BE2C (cell line): ENCODE data around the gene ODAD3. TPM values are rescaled to one million over a fixed set of nuclear protein-coding genes. Genes with fewer than 3 reads are reported as not detected.

Source experiments
- DNase-seq: peaks from one replicate; pipeline ENCODE4 v3.0.0-alpha.2; 2020
- H3K27me3 ChIP-seq: fragments of 250-450 bp; sonication (Bioruptor Pico); 2 replicates; pipeline ENCODE4 v1.5.1; 2020; ENCODE audit warnings: mild to moderate bottlenecking
- H3K36me3 ChIP-seq: fragments of 250-450 bp; sonication (Bioruptor Pico); 2 replicates; pipeline ENCODE4 v1.5.1; 2020; ENCODE audit warnings: mild to moderate bottlenecking
- H3K4me1 ChIP-seq: fragments of 250-450 bp; sonication (Bioruptor Pico); 2 replicates; pipeline ENCODE4 v1.5.1; 2020
- H3K4me3 ChIP-seq: 2 replicates; pipeline ENCODE4 v1.5.1; 2011; ENCODE audit warnings: low read depth, low read length
- H3K9me3 ChIP-seq: fragments of 250-450 bp; sonication (Bioruptor Pico); 2 replicates; pipeline ENCODE4 v1.5.1; 2020
- CTCF ChIP-seq: IDR thresholded peaks from 2 replicates; pipeline ENCODE4 v1.5.1; 2012; ENCODE audit warnings: mild to moderate bottlenecking, low read depth, low read length
- polyA plus RNA-seq: library from polyadenylated mRNA; unstranded; fragments of >200 nt; gene quantifications from one replicate; pipeline ENCODE4 v1.2.1, GENCODE V29; 2012; ENCODE audit warnings: low read depth, missing spikeins; ENCODE audit not compliant: insufficient read length, insufficient read depth

Gene ODAD3
- polyA plus RNA-seq = 2.0 TPM

GRCh38 chr19:11435057-11435832 is at the start of gene ODAD3, which contains the start of gene PRKCSH:
Gene ODAD3 (minus strand): TSS chr19:11435121. CDS start chr19:11435016, 105 bp downstream.
Gene PRKCSH (plus strand): TSS chr19:11435635. CDS start chr19:11436118, 483 bp downstream.
- H3K4me1 ChIP-seq = no peaks in the 10 kb centered on the region
- no peaks in the 10 kb centered on the region for H3K27me3 ChIP-seq
- no peaks in the 10 kb centered on the region for H3K9me3 ChIP-seq
- peak; percentile 82 for TF ChIP-seq CTCF
- peak; percentile 99 for DNase-seq
- H3K4me3 ChIP-seq = peak within 1 kb of the TSS; percentile 98
- H3K36me3 ChIP-seq = peaks cover 19% of the 10 kb centered on the region

- no peaks in the 10 kb centered on the region for H3K9me3 ChIP-seq
- no peak for DNase-seq
- H3K36me3 ChIP-seq = peaks cover 6% of the 10 kb centered on the region; the same call in 1 of the 2 replicates
- peaks cover 3% of the 10 kb centered on the region for H3K4me1 ChIP-seq
- H3K4me3 ChIP-seq = no peak overlapping the region
- H3K27me3 ChIP-seq = peaks cover 9% of the 10 kb centered on the region
- no peak for TF ChIP-seq CTCF
Measured at GRCh38 chr19:11483366-11484111, 48.6 kb upstream of the ODAD3 start.

- Histone ChIP-seq H3K9me3 (no peaks in the 10 kb centered on the region), H3K36me3 (peaks cover 6% of the 10 kb centered on the region; the same call in 1 of the 2 replicates), H3K4me3 (peak overlapping the region; percentile 43), H3K4me1 (peaks cover 3% of the 10 kb centered on the region), H3K27me3 (peaks cover 9% of the 10 kb centered on the region)
- peak; percentile 82 for TF ChIP-seq CTCF
- peak; percentile 94 for DNase-seq
Measured at GRCh38 chr19:11482384-11483050, 47.6 kb upstream of the ODAD3 start.

- TF ChIP-seq CTCF = no peak
- Histone ChIP-seq H3K36me3 (peaks cover 6% of the 10 kb centered on the region; the same call in 1 of the 2 replicates), H3K4me1 (peaks cover 3% of the 10 kb centered on the region), H3K9me3 (no peaks in the 10 kb centered on the region), H3K27me3 (peaks cover 9% of the 10 kb centered on the region), H3K4me3 (peak overlapping the region; percentile 43)
- DNase-seq = peak; percentile 96
Measured at GRCh38 chr19:11481534-11482383, 46.8 kb upstream of the ODAD3 start.

- peaks cover 9% of the 10 kb centered on the region; the same call in 1 of the 2 replicates for H3K36me3 ChIP-seq
- peak within 1 kb of the TSS; percentile 75 for H3K4me3 ChIP-seq
- DNase-seq = peak; percentile 83
- H3K4me1 ChIP-seq = peaks cover 3% of the 10 kb centered on the region
- no peak for TF ChIP-seq CTCF
- peaks cover 9% of the 10 kb centered on the region for H3K27me3 ChIP-seq
- no peaks in the 10 kb centered on the region for H3K9me3 ChIP-seq
Measured at GRCh38 chr19:11480715-11481533, 46.0 kb upstream of the ODAD3 start, which contains the start of gene ELAVL3. Gene ELAVL3 (minus strand): TSS chr19:11481046. CDS start chr19:11480608, 438 bp downstream.
